GM18519 (cell line): ENCODE data around the gene MDK.

ENCODE experiments used
- ATAC-seq: cut with Tn5 transposase; IDR thresholded peaks from one replicate; pipeline ENCODE4 v1.9.1; 2021; ENCODE audit warnings: mild to moderate bottlenecking, moderate library complexity; ENCODE audit not compliant: unreplicated experiment, low FRiP score

The MDK gene, protein sequence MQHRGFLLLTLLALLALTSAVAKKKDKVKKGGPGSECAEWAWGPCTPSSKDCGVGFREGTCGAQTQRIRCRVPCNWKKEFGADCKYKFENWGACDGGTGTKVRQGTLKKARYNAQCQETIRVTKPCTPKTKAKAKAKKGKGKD

GRCh38 chr11:46381048-46381818, at the start of gene MDK:
Gene MDK (plus strand): TSS chr11:46381669. CDS start chr11:46382058, 389 bp downstream.
- no peak for ATAC-seq

- no peak for ATAC-seq
Observed at GRCh38 chr11:46332093-46332567, 49.3 kb upstream of the MDK start.

- ATAC-seq: no peak
Observed at GRCh38 chr11:46332568-46333393, 48.7 kb upstream of the MDK start.

DNA sequence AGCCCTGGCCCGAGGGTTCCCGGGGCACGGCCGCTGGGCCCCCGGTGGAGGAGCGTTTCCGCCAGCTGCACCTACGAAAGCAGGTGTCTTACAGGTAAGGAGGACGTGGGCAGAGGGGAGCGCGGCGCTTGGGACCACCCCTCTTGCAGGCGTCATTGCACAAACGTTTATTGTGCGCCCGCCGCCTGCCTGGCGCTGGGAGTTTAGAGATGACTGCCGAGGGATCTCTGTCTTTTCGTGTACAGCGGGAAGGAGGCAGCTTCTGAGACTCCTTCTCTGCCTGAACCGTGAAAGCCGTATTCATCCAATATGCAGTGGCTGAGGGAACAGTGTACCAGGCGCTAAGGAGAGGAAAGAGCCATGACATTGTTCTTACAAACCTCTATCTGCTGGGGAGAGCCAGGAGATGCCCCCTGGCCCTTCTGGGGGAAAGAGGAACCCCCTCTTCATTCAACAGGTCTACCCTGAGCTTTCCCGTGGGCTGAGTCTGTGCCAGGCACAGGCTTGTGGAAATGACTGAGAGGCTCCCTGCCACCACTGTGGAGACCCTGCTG, 48.0 kb upstream of the MDK start:
- no peak for ATAC-seq

DNA sequence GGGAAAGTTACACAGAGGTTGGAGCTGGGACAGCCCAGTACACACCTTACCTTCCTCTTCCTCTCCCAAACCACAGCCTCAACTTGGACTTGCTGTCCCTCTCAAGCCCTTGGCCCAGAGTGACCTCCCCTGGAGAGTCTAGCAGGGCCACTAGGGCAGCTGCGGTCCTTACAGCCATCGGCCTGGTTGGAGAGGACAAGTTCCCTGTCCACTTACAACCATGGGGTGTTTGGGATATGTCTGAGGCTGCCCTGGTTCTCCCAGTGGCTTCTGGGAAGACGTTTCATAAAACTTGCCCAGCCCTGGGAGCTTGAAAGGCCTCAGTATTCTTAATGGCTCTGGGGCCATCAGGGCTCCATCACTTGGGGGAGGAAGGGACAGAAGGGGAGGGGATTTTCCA, 47.3 kb upstream of the MDK start:
- ATAC-seq: no peak

- ATAC-seq: no peak
Observed at GRCh38 chr11:46335271-46335670, 46.2 kb upstream of the MDK start.

- ATAC-seq: no peak
Observed at GRCh38 chr11:46335890-46336562, 45.4 kb upstream of the MDK start.

DNA sequence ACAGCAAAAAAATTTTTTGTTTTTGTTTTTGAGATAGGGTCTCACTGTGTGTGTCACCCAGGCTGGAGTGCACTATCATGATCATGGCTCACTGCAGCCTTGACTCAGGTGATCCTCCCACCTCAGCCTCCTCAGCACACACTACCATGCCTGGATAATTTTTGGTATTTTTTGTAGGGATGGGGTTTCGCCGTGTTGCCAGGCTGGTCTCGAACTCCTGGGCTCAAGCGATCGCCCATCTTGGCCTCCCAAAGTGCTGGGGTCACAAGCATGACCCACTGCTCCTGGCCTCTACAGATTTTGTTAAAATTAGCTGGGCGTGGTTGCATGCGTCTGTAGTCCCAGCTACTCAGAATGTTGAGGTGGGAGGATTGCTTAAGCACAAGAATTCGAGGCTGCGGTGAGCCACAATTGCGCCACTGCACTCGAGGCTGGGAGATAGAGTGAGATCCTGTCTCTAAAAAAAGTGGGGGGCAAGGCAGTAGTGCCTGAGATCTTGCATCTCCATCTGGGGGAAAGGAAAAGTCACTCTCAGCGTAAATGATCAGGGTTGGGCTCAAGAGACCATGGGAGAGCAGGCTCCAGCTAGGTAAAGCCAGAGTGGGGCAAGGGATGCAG, 44.8 kb upstream of the MDK start:
- no peak for ATAC-seq

GRCh38 chr11:46337626-46338345, 43.7 kb upstream of the MDK start:
- ATAC-seq: no peak

DNA sequence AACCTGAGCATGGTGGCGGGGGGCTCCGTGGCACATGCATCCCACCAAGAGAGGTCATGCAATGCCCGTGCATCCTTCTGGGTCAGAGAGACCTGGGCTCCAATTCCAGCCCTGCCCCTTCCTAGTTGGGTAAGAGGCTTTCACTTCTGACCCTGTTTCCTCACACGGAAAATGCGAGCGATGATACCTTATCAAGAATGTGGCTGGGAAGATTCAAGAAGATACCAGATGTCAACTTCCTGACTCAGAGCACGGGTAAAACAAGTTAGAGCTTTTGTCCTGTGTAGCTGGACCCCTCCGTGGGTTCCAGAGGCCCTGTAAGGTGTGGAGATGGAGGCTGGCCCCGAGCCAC, 42.9 kb upstream of the MDK start:
- no peak for ATAC-seq

- no peak for ATAC-seq
Observed at GRCh38 chr11:46338988-46339666, 42.3 kb upstream of the MDK start.

GRCh38 chr11:46339816-46340215, 41.7 kb upstream of the MDK start:
- ATAC-seq: no peak

DNA sequence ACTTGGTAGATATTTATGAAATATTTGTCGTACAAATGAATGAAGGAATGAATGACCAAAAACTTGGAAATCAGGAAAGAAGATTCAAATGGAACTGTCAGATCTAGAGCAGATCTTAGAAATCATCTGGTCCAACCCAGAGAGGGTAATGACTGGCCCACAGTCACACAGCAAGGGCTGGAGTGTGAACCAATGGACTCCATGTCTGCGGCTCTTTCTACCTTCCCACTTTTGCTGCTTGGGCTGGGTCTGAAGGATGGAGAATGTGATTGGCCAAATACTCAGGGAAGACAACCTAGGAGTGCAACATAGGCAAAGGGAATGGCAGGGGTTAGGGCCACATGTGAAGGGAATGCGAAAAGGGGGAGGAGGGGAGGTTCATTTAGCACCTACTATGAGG, 40.0 kb upstream of the MDK start:
- no peak for ATAC-seq

- ATAC-seq: no peak
Observed at GRCh38 chr11:46342239-46342638, 39.2 kb upstream of the MDK start.

DNA sequence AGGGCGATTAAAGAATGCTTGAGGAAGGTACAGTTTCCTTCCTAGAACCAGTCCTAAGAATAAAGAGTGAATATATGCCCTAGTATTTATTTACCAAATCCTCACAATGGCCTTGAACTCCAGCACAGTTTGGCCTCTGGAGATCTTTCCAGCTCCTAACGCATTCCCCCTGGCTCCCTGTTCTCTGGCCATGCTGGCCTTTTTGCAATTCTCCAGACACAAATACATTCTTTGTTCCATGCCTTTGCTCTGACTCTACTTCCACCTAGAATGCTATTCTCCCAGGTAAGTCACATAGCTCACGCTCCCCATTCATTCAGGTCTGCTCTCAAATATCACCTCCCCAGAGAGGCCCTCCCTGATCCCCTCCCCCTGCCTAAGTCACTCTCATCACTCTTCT, 37.9 kb upstream of the MDK start:
- no peak for ATAC-seq

- no peak for ATAC-seq
Observed at GRCh38 chr11:46345131-46345597, 36.3 kb upstream of the MDK start.

- no peak for ATAC-seq
Observed at GRCh38 chr11:46345881-46346484, 35.5 kb upstream of the MDK start.

GRCh38 chr11:46346886-46347636, 34.4 kb upstream of the MDK start, which contains the start of gene DGKZ:
Gene DGKZ (plus strand): TSS chr11:46347463. CDS start chr11:46347660, 197 bp downstream.
- ATAC-seq: peak; percentile 54
